Measurements from ENCODE around the gene VDAC2.
"Not testable (repeated sequence)": the region's sequence is repeated elsewhere in the genome, so short reads cannot be mapped to it uniquely, and the experiment has no call there.

Gene VDAC2, protein sequence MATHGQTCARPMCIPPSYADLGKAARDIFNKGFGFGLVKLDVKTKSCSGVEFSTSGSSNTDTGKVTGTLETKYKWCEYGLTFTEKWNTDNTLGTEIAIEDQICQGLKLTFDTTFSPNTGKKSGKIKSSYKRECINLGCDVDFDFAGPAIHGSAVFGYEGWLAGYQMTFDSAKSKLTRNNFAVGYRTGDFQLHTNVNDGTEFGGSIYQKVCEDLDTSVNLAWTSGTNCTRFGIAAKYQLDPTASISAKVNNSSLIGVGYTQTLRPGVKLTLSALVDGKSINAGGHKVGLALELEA

DNA sequence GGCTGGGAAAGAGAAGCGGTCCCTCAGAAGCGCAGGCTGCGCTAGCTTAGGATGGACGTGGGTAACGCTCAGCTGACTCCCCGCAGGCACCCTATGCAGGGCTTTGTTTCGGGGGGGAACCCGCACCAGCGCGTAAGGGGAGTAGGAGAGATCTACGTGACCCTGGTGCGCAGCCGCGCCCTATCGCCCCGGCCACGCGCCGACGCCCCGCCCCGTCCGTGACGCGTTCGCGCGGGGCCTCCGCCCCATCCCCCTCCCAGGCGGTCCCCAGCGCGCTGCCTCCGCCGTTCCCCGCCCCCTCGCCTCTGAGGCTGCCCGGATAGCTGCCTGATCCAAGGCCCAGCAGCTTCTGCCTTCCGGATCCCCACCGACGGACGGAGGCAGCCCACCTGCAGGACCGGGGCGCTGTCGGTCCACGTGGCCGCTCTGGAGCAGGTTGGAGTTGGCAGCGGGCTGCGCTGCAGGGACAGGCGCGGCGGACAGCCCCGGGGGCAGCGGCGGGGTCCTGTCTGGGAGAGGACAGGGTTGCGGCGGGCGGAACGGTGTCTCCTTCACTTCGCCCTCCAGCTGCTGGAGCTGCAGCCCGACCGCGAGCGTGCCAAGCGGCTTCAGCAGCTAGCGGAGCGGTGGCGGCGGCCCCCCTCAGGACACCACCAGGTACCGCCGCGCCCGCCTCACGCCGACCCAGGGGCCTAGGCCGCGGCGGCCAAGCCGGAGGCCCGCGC lies at the start of gene VDAC2:
TSS of gene VDAC2 (plus strand) at position 515 of the 725 bp plus-strand sequence. CDS start 363 bp downstream, outside the sequence.
- DNase-seq (ENCODE audit: low read depth), result peak; percentile 90

DNA sequence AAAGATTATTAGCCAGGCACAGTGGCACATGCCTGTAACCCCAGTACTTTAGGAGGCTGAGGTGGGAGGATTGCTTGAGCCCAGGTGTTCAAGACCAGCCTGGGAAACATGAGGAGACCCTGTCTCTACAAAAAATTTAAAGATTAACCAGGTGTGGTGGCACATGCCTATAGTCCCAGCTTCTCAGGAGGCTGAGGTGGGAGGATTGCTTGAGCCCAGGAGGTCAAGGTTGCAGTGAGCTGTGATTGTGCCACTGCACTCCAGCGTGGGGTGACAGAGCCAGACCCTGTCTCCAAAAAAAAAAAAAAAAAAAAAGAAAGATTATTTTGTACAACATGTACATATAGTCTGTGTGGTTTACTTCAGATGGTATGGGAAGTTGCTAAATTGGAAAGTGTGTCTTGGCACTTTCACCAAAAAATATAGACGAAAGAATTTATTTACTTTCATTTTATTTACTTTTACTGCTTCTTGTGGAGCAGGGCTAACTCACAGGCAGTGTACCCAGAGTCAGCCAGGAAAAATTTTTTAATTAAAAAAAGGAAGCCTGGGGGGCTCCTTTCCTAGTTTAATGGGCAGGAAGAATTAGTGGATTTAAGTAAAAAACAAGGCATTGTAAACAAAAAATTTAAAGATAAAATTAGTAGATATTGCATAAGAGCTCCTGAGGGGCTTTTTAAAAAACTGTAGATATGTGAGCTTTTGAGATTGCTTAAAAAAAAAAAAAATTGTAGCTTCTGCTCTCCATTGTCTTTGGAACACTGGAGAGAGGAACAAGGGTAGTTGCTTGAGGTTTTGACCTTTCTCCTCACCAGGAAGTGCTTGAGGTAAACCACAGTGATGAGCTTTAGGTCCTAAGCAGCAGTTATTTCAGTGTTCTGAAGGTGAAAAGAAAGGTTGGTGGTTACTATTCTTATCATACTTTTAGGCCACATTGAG lies 44.6 kb upstream of the VDAC2 start:
- DNase-seq (ENCODE audit: low read depth), result no peak

DNA sequence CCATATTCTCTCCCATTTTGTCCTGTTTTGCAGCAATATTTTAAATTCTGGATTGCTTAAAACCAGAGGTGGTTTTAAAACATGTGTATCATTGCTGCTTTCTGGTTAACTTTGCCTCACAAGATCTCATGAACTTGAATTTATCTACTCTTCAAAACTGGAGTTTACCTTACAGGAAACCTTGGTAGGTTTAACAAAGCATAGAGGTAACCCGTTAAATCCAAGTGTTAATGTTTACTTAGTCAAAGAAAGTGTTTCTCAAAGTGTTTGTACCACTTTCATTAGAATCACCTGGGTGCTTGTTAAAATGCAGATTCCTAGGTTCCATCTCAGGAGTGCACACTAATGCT lies 44.0 kb upstream of the VDAC2 start:
- DNase-seq (ENCODE audit: low read depth), result no peak

DNA sequence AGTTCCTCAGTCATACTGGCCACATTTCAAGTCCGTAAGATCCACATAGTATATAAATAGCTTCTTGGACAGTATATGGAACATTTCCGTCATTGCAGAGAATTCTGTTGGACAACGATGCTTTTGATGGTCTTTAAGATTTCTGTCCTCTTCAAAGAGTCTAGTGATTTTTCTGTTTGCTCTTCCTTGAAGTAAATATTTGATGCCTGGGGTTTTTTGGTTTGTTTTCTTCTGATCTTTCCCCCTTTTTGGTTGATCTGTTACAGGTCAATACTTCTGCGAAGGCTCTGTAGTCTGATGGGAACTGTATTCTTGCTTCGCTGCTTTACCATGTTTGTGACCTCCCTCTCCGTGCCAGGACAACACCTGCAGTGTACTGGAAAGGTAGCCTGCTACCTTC lies 42.3 kb upstream of the VDAC2 start:
- no peak for DNase-seq (ENCODE audit: low read depth)

DNA sequence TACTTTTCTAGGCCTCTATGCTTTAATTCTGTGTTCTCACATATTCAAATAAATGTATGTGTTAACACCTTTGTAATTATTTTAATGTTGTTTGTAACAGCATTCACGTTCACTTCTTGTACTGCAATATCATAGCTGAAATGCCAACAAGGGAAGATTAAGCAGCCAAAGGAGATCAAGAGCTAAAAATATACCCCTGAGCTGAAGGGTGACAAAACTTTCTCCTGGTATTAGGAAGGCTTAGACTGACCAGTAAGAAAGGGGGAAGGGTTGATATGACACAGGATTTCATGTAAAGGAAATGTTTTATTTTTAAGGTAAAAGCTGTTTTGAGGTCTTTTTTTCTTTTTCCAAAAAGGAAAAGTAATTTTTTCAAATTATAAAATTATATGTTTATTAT lies 40.4 kb upstream of the VDAC2 start:
- DNase-seq (ENCODE audit: low read depth), result no peak

DNA sequence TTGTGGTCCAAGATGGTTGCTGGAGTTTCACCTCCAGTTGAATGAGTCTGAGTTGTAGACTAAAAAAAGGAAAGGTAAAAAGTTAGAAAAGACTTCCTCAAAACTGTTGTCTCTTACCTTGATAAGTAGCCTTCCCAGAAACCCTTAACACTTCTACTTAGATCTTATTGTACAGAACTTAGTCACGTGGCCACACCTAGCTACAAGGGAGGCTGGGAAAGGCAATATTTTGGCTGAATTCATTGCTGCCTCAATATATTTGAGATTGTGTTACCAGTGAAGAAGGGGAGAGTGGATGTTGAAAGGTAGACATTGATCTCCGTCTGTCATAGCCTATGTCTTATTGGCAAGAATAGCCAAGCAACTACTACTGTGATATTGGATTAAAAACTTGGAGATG lies 35.5 kb upstream of the VDAC2 start:
- no peak for DNase-seq (ENCODE audit: low read depth)

DNA sequence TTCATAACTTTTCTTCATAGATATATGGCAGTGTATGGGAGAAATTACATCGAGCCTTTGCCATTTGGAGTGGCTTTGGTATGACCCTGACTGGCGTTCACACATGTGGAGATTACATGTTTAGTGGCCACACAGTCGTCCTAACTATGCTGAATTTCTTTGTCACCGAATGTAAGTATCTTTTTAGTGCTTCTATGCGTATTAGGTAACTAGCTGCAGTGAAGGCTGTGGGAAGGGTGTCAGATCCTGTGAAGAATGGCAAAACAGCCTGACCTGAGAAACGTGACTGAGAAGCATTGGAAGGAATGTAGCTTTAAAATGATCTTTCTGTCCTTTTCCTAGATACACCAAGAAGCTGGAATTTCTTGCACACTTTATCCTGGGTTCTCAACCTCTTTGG lies 34.5 kb upstream of the VDAC2 start:
- DNase-seq (ENCODE audit: low read depth), result no peak

DNA sequence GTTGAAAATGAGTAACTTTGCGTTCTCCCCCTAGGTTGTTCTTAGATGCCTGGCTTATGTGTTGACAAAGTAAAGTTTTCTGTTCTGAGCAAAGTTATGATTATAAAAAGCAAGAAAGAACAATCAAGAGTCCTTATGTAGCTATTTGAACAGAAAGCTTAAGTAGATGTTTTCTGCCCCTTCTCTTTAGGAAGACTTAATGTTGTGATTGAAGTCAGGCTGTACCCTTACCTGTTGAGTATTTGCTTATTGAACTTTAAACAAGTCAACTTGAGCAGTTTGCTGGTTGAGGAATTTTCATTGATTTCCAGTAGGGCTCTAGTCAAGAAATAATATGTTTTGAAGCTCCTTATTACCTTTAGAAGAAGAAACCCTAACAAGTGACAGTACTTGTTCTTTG lies 33.9 kb upstream of the VDAC2 start:
- DNase-seq (ENCODE audit: low read depth), result no peak

DNA sequence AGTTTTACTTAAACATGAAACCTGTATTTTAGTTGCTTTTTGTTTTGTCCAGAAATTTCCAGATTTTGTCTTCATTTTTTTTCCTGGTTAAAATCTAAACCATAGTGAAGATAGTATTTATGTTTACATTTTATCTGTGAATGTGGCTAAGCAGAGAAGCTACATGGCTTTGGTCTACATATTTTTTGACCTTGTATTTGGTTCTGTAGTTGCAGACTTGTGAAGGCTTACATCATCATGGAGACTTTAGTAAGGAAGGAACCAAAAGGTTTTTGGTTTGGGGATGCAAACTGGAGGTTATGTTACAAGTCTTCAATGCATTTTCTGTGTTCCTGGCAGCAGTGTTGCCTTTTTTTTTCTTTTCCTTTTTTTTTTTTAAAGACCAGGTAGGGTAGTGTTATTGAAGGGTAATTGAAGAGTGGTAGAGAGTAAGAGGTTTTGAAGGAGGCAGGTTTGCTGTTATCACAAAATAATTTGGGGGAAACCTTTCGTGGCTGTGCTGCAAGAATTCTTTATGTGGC lies 30.9 kb upstream of the VDAC2 start:
- DNase-seq (ENCODE audit: low read depth), result no peak

DNA sequence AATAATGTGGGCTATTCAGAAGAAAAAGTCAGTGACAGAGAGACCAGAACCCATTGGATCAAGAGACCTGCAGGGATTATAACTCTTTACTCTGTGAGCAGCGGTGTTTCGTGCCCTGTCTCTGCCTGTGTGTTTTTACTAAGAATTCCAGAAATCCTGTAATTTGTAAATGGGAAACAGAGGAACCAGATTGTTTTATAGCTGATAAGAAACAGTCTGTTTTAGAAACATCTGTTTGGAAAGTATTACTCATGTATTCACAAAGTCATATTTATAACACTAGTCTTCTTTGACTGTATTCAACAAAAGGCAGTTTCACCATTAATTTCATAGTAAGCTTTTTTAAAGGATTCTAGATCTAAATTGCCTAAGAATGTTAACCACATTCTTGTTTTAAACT lies 30.0 kb upstream of the VDAC2 start:
- no peak for DNase-seq (ENCODE audit: low read depth)

DNA sequence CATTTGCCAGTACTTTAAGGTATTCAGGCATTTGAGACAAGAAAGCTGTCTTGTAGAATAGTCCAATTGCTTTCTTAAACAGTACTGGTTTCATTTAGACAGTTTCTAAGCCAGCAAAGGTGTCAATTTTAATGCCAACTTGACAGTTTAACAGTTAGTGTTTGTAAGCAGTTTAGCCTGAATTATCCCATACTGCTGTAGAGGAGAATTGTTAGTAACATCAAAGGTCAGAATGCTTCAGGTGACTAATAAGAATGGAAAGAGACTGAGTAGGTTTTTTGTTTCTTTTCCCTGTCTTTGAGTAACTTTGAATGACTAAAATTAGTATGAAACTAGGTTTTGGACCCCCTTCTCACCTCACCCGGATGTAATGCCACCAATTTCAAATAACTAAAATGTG lies 29.5 kb upstream of the VDAC2 start:
- no peak for DNase-seq (ENCODE audit: low read depth)

DNA sequence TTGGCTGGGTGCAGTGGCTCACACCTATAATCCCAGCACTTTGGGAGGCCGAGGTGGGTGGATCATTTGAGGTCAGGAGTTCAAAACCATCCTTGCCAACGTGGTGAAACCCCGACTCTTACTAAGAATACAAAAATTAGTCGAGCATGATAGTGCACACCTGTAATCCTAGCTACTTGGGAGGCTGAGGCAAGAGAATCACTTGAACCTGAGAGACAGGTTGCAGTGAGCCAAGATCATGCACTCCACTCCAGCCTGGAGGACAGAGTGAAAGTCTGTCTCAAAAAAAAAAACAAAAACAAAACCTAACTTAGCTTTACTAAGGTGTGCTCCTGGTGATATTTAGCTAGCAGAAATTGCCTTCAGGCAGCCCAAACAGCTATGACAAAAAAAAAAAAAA lies 24.3 kb upstream of the VDAC2 start:
- DNase-seq (ENCODE audit: low read depth), result no peak

DNA sequence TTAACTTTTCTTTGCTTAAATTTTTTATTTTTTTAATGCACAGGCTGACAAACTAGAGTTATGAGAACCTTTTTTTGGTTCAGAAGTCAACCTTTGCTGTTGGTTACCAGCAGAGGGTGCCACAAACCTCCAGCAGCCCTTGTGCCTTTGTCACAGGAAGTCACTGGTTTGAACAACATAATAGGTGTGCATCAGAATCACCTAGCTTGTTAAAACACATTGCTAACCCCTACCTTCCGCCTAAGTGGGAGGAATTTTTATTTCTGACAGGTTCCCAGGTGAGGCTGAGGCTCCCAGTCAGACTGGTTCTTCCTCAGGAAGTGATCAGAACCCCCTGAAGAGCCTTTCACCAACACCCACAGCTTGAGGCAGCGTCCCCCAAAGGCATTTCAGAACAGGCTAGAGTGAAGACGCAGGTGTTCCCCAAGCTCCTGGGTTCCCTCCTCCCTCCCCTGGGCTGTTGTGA lies 22.6 kb upstream of the VDAC2 start:
- DNase-seq (ENCODE audit: low read depth), result peak; percentile 57

DNA sequence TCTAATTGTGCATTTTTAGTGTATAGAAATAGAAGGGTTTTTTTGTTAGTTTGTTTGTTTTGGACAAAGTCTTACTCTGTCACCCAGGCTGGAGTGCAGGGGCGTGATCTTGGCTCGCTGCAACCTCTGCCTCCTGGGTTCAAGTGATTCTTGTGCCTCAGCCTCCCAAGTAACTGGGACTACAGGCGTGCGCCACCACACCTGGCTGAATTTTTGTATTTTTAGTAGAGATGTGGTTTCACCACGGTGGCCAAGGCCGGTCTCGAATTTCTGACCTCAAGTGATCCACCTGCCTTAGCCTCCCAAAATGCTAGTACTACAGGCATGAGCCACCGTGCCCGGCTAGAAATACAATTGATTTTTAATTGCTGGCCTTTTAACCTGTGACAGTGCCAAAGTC lies 22.1 kb upstream of the VDAC2 start:
- not testable (repeated sequence) for DNase-seq (ENCODE audit: low read depth)

DNA sequence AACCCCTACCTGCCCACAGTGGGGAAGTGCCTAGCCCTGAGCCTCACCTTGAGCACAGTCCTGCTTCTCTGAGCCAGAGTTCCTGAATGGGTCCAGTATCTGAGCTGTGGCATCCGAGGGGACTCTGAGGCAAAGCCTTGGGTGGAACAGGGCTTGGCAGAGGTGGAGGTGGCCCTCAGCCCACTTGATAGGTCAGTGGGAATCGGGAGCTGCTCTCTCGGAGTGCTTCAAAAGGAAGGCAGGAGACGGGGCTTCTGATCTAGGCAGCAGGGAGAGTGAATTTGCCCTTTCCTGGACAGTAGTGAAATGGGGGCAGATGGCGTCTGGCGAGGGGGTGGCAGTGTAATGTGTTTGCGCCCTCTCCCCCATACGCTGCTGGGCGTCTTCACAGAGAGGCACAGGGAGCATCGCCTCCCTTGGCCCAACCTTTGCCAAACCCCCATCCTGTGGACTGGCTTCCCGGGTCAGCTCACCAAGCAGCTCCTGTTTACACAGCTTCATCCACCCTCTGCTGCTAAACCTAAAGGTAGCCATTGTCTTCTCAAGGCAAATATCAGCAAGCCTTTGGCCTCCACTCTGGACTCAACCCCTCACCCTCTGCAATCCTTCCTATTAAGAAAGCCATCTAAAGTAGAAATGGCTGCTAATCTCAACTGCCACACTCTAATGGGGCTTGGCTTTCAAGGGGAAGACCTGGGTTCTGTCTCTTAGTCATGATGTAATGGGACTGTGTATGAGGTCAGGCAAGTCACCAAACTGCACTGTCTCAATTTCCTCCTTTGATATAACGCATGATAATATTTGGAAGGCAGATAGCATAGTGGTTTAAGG lies 21.1 kb upstream of the VDAC2 start:
- DNase-seq (ENCODE audit: low read depth), result no peak

DNA sequence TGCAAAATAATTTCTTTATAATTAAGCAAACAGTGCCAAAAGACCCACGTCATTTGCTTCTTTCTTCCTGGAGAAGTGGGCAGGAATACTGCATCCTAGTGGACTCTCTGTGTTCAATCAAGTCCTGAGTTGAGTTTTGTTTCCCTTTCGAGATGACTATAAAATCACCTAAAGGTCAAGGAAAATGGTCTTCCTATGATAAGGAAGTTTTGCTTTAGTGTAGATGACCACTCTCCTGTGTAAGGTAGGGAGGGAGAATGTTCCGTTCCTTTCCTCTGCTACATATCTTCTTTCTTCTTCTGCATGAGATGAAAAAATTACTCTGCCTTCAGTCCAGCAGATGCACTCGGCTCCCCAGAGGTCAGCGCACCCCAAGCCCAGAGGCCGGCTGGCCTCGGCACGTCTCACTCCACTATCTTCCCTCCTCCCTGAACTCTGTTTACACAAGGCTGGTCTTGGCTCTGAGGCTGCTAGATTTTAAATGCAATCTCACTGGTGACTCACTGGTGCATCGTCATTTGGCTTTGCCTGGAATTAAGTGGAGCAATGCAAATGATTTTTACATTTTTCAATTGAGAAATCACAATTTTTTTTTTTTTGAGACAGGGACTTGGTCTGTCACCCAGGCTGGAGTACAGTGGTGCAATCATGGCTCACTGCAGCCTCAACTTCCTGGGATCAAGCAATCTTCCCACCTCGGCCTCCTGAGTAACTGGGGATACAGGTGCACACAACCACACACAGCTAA lies 18.6 kb upstream of the VDAC2 start:
- no peak for DNase-seq (ENCODE audit: low read depth)

DNA sequence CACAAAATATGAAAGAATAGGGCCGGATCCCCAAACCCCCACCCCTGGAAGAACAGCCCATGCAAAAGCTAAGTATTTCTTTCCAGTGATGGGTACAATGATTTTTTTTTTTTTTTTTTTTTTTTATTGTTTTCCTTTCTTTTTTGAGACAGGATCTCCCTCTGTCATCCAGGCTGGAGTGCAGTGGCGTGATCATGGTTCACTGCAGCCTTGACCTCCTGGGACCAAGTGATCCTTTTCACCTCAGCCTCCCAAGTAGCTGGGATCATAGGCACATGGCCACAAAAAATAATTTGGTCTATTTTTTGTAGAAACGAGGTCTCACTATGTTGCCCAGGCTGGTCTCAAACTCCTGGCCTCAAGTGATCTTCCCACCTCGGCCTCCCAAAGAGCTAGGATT lies 16.0 kb upstream of the VDAC2 start:
- DNase-seq (ENCODE audit: low read depth), result not testable (repeated sequence)

DNA sequence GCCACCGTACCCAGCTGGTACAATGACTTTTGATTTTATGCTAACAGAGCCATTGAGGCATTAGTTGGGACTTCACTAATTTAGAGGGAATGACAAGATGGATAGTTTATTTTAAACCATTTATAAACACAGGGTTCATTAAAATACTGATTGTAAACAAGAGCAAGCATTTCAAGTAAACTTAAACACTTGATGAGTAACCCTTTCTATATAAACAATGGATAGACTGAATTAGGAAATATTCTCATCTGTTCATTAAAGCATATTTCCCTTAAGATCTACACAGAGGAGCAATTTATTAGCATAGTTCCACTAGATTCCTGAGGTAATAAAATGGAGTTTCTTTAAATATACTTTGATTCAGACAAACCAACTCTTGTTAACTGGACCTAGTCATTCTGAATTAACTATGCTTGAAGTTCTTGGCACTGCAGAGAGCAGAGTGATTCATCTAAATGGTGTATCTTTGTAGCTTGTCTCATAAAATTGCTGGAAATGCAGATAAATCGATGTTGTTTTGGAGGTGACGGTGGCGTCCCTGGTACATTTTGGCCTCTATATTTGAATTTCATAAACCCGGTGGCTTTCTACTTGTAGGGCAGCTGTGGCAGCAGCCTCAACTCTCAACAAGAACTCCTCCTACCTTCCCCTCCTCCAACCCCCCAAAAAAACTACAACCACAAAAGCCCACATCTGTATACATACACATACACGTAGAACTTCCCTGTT lies 15.4 kb upstream of the VDAC2 start:
- no peak for DNase-seq (ENCODE audit: low read depth)

DNA sequence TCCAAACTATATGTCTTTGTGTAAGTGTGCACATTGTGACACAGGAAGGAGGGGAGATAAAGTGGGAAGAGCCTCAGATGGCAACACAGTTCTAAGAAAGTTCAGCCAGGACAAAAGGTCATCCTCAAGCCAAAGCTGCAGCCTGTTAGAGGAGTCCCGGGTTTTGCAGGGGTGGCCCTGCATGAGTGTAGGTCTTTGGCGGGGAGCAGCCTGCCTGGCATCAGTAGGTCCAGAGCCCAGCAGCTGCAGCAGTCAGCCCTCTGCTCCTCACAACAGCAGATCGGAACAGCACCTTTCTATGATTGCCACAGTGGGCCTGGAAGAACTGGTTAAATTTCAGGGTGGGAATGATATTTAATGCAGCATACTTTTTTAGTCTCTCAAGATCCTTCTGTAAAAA lies 13.5 kb upstream of the VDAC2 start:
- no peak for DNase-seq (ENCODE audit: low read depth)

DNA sequence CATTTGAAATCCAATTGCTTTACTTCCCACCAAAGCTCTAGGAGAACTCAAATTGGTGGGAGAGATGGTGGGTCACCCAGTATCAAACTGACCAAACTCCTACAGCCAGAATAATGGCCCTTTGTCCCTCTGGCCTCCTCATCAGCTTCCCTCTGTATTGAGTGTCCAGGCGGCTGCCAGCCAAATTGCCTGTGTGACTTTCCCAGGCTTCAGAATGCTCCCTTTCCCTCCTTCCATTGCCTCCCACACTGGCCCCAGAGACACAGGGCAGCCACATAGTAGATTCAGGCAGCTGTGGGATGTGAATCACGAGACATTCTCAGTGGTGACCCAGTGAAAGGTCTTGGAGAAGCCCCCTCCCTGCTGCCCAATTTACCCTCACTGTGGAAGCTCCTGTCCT lies 12.7 kb upstream of the VDAC2 start:
- no peak for DNase-seq (ENCODE audit: low read depth)
